HepG2 (cell line): ENCODE results near the gene OSR1. TPM values are rescaled to one million over a fixed set of nuclear protein-coding genes. Genes with fewer than 3 reads are reported as not detected.

ENCODE experiments used
- ATAC-seq: fragments of 200-7000 bp; cut with Tn5 transposase; 3 replicates; pipeline ENCODE4 v1.9.1; 2020; ENCODE audit warnings: mild to moderate bottlenecking, moderate library complexity
- BruUV-seq: library from RNA; stranded (reverse); fragments of 400-500 nt; replicated peaks from 2 replicates; lab custom pipeline; 2021; lab: Mats Ljungman, UMichigan
- CTCF ChIA-PET: fragments of 300-600 bp; formaldehyde crosslinking; extraction: SDS; loops from one replicate; lab custom pipeline; 2021; ENCODE audit warnings: low total read pairs, inconsistent platforms, low intra/inter-chr PET ratio; lab: Yijun Ruan, JAX
- POLR2A ChIA-PET: fragments of 350-600 bp; sonication (Branson Sonifier 250); formaldehyde crosslinking; loops from one replicate; lab custom pipeline; 2020; ENCODE audit warnings: antibody characterized with exemption, inconsistent platforms; lab: Yijun Ruan, JAX
- DNase-seq: peaks from one replicate; pipeline ENCODE4 v3.0.0-alpha.2; 2015; ENCODE audit warnings: low spot score
- FAIRE-seq: peaks from 3 replicates; lab custom pipeline; 2011; peaks lifted over from hg19 to GRCh38; lab: Jason Lieb, UNC
- H2AFZ ChIP-seq: one replicate; pipeline ENCODE4 v1.6.1; 2011; ENCODE audit warnings: low read length, inconsistent platforms
- H3K27ac ChIP-seq: fragments of 300-600 bp; 3 replicates; pipeline ENCODE4 v1.8.0; 2011; ENCODE audit warnings: mixed run types, mild to moderate bottlenecking, mixed read lengths, low read length, inconsistent platforms; ENCODE audit not compliant: insufficient read depth; ENCODE audit errors: extremely low read length
- H3K27me3 ChIP-seq, 2 experiments: fragments of 200-600 bp in 1 of 2; 2 replicates in 1 of 2; 3 replicates in 1 of 2; pipeline versions ENCODE4 v1.6.0 to v1.8.0; 2011; ENCODE audit warnings: low read length in 2 of 2, mild to moderate bottlenecking in 2 of 2, moderate library complexity in 2 of 2, inconsistent platforms in 1 of 2; ENCODE audit not compliant: insufficient read depth in 2 of 2, control insufficient read depth in 1 of 2
- H3K36me3 ChIP-seq, 2 experiments: fragments of 200-600 bp in 1 of 2; replicated peaks in 1 of 2; 2 replicates in 1 of 2; 3 replicates in 1 of 2; pipeline versions ENCODE4 v1.5.1 to v1.8.0; 2011; ENCODE audit warnings: low read length in 2 of 2, inconsistent platforms in 1 of 2; ENCODE audit not compliant: insufficient read depth in 2 of 2, control insufficient read depth in 1 of 2
- H3K4me1 ChIP-seq: 2 replicates; pipeline ENCODE4 v1.5.1; 2012; ENCODE audit warnings: low read length, inconsistent platforms; ENCODE audit not compliant: insufficient read depth
- H3K4me2 ChIP-seq: 2 replicates; pipeline ENCODE4 v1.6.0; 2011; ENCODE audit warnings: low read depth, low read length, inconsistent platforms
- H3K4me3 ChIP-seq, 3 experiments: fragments of 200-600 bp in 1 of 3; sonication (generic), shearing (Covaris generic) in 1 of 3; replicated peaks in 1 of 3; 2 replicates each; pipeline ENCODE4 v1.5.1; 2011 to 2016; ENCODE audit warnings: low read length in 3 of 3, inconsistent platforms in 2 of 3, low read depth in 2 of 3, mild to moderate bottlenecking in 2 of 3, control low read depth in 1 of 3, mixed read lengths in 1 of 3; ENCODE audit not compliant: insufficient read depth in 1 of 3
- H3K79me2 ChIP-seq: one replicate; pipeline ENCODE4 v1.6.1; 2011; ENCODE audit warnings: low read length, inconsistent platforms; ENCODE audit not compliant: insufficient read depth
- H3K9ac ChIP-seq: 2 replicates; pipeline ENCODE4 v1.6.0; 2011; ENCODE audit warnings: mild to moderate bottlenecking, low read depth, low read length, inconsistent platforms; ENCODE audit not compliant: insufficient read depth
- H3K9me3 ChIP-seq: 2 replicates; pipeline ENCODE4 v1.5.1; 2012; ENCODE audit warnings: mild to moderate bottlenecking, low read length
- H4K20me1 ChIP-seq: 2 replicates; pipeline ENCODE4 v1.6.0; 2011; ENCODE audit warnings: inconsistent platforms, mild to moderate bottlenecking, low read length, moderate library complexity; ENCODE audit not compliant: insufficient read depth
- CEBPZ ChIP-seq: IDR thresholded peaks from 2 replicates; pipeline ENCODE4 v1.6.1; 2012; ENCODE audit warnings: low read length, improper control_type of control experiment
- HNRNPUL1 ChIP-seq: fragments of 200-400 bp; formaldehyde crosslinking; IDR thresholded peaks from 2 replicates; pipeline ENCODE4 v1.6.1; 2017; ENCODE audit warnings: low read depth, mild to moderate bottlenecking, low read length, moderate library complexity
- MTF1 ChIP-seq: sonication (generic); formaldehyde crosslinking; IDR thresholded peaks from 2 replicates; pipeline ENCODE4 v1.5.0; 2020; ENCODE audit warnings: missing genetic modification reagents
- MYNN ChIP-seq: sonication (generic); formaldehyde crosslinking; IDR thresholded peaks from 2 replicates; pipeline ENCODE4 v1.4.0; 2020; ENCODE audit warnings: mild to moderate bottlenecking, low read depth, missing genetic modification reagents
- ONECUT2 ChIP-seq: sonication (generic); formaldehyde crosslinking; IDR thresholded peaks from 2 replicates; pipeline ENCODE4 v1.4.0; 2020; ENCODE audit warnings: missing genetic modification reagents
- TARDBP ChIP-seq: sonication (generic); formaldehyde crosslinking; IDR thresholded peaks from 2 replicates; pipeline ENCODE4 v1.8.0; 2022; ENCODE audit warnings: mild to moderate bottlenecking, missing genetic modification reagents
- TBX3 ChIP-seq: fragments of 450-650 bp; IDR thresholded peaks from 2 replicates; pipeline ENCODE4 v1.6.1; 2017; ENCODE audit warnings: antibody characterized with exemption, mild to moderate bottlenecking, inconsistent platforms, borderline replicate concordance
- ZBTB8A ChIP-seq: sonication (generic); formaldehyde crosslinking; IDR thresholded peaks from 2 replicates; pipeline ENCODE4 v1.4.0; 2020; ENCODE audit warnings: mild to moderate bottlenecking, low read depth, missing genetic modification reagents, borderline replicate concordance
- ZNF260 ChIP-seq: sonication (generic); formaldehyde crosslinking; IDR thresholded peaks from 2 replicates; pipeline ENCODE4 v1.4.0; 2020; ENCODE audit warnings: missing genetic modification reagents, low read depth, mild to moderate bottlenecking, borderline replicate concordance
- ZNF543 ChIP-seq: sonication (generic); formaldehyde crosslinking; IDR thresholded peaks from 2 replicates; pipeline ENCODE4 v1.4.0; 2020; ENCODE audit warnings: mild to moderate bottlenecking, missing genetic modification reagents
- ZNF616 ChIP-seq: sonication (generic); formaldehyde crosslinking; IDR thresholded peaks from 2 replicates; pipeline ENCODE4 v1.5.0; 2020; ENCODE audit warnings: low read depth, mild to moderate bottlenecking, missing genetic modification reagents
- ZNF691 ChIP-seq: sonication (generic); formaldehyde crosslinking; IDR thresholded peaks from 2 replicates; pipeline ENCODE4 v1.4.0; 2020; ENCODE audit warnings: missing genetic modification reagents, low read depth, mild to moderate bottlenecking, borderline replicate concordance
- WGBS: methylation state at CpG from one replicate; pipeline ENCODE4 v1.1.6; 2017; ENCODE audit warnings: low lambda C conversion rate; 5-methylcytosine and 5-hydroxymethylcytosine counted together
- in situ Hi-C: cut with HindIII; loops from 2 replicates; pipeline ENCODE4 v1.10.0; 2017; ENCODE audit warnings: low pct_unique_long_range_greater_than_20kb; ENCODE audit not compliant: extremely low pct_ligation_motif_present
- intact Hi-C: fragments of 100-400 bp; cut with micrococcal nuclease; formaldehyde crosslinking; loops from one replicate; pipeline ENCODE4 v1.10.0; 2022; ENCODE audit not compliant: unreplicated experiment
- polyA plus RNA-seq, 8 experiments: library from polyadenylated mRNA; depleted of rRNA in 3 of 8; stranded (reverse) in 7 of 8; unstranded in 1 of 8; fragments of >200 nt; fragmentation: Illumina TruSeq in 4 of 8; extraction: Trizol in 4 of 8; gene quantifications; 2 replicates each; pipeline versions ENCODE4 v1.2.1 to v1.2.3, GENCODE V29; 2011 to 2016; ENCODE audit warnings: low read depth in 4 of 8, missing spikeins in 1 of 8, mixed read lengths in 1 of 8; ENCODE audit not compliant: insufficient read depth in 1 of 8
- total RNA-seq, 5 experiments: library from RNA; depleted of rRNA; stranded (reverse); fragments of >200 nt; fragmentation: Illumina TruSeq; extraction: Trizol; gene quantifications; 2 replicates each; pipeline ENCODE4 v1.2.3, GENCODE V29; 2016; ENCODE audit warnings: low read depth in 1 of 5
- TF ChIP-seq, protein P1 (sequence below): sonication (generic); formaldehyde crosslinking; IDR thresholded peaks from 2 replicates; pipeline ENCODE4 v1.4.0; 2020; ENCODE audit warnings: missing genetic modification reagents, borderline replicate concordance
- TF ChIP-seq, protein P2 (sequence below): sonication (generic); formaldehyde crosslinking; IDR thresholded peaks from 2 replicates; pipeline ENCODE4 v1.8.1; 2023; ENCODE audit warnings: mild to moderate bottlenecking, moderate library complexity, missing genetic modification reagents

OSR1 gene
- total and polyA plus RNA-seq, 2 of the 13 experiments (the other 11 are each of a cell fraction or from before 2014, with no cell fraction given), result 0.63 to 1.1 TPM

DNA sequence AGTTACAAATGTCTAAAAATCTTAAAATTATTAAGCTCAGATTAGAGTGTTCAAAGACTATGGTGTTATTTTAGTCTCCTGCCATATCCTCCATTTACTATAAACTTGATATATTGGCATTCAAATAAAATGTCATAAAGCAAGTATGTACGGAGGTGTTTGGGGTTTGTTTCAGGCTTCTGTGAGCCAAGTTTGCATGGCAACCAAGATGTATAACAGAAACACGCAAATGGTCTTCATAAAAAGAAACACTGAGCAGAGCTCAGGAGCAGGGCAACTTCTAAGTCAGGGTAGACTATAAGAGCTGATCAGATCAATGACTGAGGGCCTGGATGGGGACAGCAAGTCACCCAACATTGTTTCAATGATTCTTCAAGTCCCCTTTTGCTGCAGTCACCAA is 20.5 kb upstream of the OSR1 start:
- FAIRE-seq, result no peak
- in situ Hi-C loops, result no loop called here
- ATAC-seq, result no peak

More for the DNA sequence above, 20.5 kb upstream of the OSR1 start:
- no peak overlapping the region for H2AFZ ChIP-seq
- no peak overlapping the region for H3K4me3 ChIP-seq
- H3K27me3 ChIP-seq, result peaks cover 0 to 8% of the 10 kb centered on the region in 2 experiments; a peak in 1 of 5 replicates
- no peaks in the 10 kb centered on the region for H3K4me1 ChIP-seq
- H3K27ac ChIP-seq, result no peak overlapping the region
- 39% methylated on average over 2 of the region's 2 CpGs for WGBS
- no peaks in the 10 kb centered on the region for H3K79me2 ChIP-seq
- CTCF ChIA-PET, result no interaction called here
- no peak for DNase-seq
- no peak for TF ChIP-seq ZBTB8A (CRISPR knock-in tag)
- TF ChIP-seq, protein P1, sequence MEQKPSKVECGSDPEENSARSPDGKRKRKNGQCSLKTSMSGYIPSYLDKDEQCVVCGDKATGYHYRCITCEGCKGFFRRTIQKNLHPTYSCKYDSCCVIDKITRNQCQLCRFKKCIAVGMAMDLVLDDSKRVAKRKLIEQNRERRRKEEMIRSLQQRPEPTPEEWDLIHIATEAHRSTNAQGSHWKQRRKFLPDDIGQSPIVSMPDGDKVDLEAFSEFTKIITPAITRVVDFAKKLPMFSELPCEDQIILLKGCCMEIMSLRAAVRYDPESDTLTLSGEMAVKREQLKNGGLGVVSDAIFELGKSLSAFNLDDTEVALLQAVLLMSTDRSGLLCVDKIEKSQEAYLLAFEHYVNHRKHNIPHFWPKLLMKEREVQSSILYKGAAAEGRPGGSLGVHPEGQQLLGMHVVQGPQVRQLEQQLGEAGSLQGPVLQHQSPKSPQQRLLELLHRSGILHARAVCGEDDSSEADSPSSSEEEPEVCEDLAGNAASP, result no peak
- TF ChIP-seq ZNF616 (CRISPR knock-in tag), result no peak
- no peak for TF ChIP-seq HNRNPUL1
- no peak for TF ChIP-seq MTF1 (CRISPR knock-in tag)
- no peak for TF ChIP-seq ZNF543 (CRISPR knock-in tag)
- TF ChIP-seq, protein P2, sequence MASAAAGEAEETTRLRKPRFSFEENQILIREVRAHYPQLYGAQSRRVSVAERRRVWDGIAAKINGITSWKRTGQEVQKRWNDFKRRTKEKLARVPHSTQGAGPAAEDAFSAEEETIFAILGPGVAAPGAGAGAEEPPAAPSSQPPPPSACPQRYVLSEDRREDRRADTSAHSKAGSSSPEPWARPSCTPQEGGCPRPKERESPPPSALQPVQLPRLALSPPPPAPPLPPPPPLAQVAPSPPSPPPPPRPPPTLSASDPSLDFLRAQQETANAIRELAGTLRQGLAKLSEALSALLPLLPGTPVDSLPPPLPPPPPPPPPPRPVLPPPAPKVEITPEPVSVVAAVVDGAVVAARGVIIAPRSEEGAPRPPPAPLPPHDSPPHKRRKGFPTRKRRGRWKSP (CRISPR knock-in tag), result no peak
- no peak for TF ChIP-seq CEBPZ
- TF ChIP-seq ONECUT2 (CRISPR knock-in tag), result no peak
- TF ChIP-seq TBX3, result no peak
- no peak for TF ChIP-seq ZNF260
- TF ChIP-seq MYNN (CRISPR knock-in tag), result no peak
- no peak for TF ChIP-seq TARDBP (CRISPR knock-in tag)
- TF ChIP-seq ZNF691 (CRISPR knock-in tag), result no peak
- H3K36me3 ChIP-seq, result no peaks in the 10 kb centered on the region
- H4K20me1 ChIP-seq, result no peaks in the 10 kb centered on the region
- no peak overlapping the region for H3K9ac ChIP-seq
- POLR2A ChIA-PET, result no interaction called here
- intact Hi-C loops, result no loop called here
- no peak overlapping the region for H3K4me2 ChIP-seq
- no TSS peak for BruUV-seq
- no peaks in the 10 kb centered on the region for H3K9me3 ChIP-seq
